ENCODE data around the gene ZDHHC8. TPM values are rescaled to one million over a fixed set of nuclear protein-coding genes. Genes with fewer than 3 reads are reported as not detected.

Gene ZDHHC8
- polyA plus RNA-seq, 1 experiment, result 13.5 TPM

- DNase-seq (ENCODE audit: low read depth, low spot score), result no peak
- Histone ChIP-seq H3K27me3 (ENCODE audit: control insufficient read depth, insufficient read depth, low read length) (peaks cover 10% of the 10 kb centered on the region), H3K4me3 (ENCODE audit: low read depth, low read length) (no peak overlapping the region), H3K27ac (ENCODE audit: low read depth, low read length) (no peak overlapping the region), H3K9me3 (ENCODE audit: control insufficient read depth, insufficient read depth, low read length) (peaks cover 3% of the 10 kb centered on the region; the same call in 1 of the 2 replicates)
- CTCF ChIA-PET, result interaction anchor here (0.6 to 1.1 kb wide), 2 partner anchors 110 to 124 kb away, joined by 6 to 10 read pairs; no protein-coding TSS in a partner anchor
- POLR2A ChIA-PET, result interaction anchor here (0.6 kb wide), 1 partner anchor 134 kb away, joined by 3 read pairs; no protein-coding TSS in a partner anchor
- TF ChIP-seq, protein P1, sequence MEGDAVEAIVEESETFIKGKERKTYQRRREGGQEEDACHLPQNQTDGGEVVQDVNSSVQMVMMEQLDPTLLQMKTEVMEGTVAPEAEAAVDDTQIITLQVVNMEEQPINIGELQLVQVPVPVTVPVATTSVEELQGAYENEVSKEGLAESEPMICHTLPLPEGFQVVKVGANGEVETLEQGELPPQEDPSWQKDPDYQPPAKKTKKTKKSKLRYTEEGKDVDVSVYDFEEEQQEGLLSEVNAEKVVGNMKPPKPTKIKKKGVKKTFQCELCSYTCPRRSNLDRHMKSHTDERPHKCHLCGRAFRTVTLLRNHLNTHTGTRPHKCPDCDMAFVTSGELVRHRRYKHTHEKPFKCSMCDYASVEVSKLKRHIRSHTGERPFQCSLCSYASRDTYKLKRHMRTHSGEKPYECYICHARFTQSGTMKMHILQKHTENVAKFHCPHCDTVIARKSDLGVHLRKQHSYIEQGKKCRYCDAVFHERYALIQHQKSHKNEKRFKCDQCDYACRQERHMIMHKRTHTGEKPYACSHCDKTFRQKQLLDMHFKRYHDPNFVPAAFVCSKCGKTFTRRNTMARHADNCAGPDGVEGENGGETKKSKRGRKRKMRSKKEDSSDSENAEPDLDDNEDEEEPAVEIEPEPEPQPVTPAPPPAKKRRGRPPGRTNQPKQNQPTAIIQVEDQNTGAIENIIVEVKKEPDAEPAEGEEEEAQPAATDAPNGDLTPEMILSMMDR (IDR thresholded peaks at IDR 0.05; ENCODE audit: low read depth, low read length), result no peak
Measured at GRCh38 chr22:20160041-20160440, 28.4 kb downstream of the ZDHHC8 start.

GRCh38 chr22:20164863-20165262, 33.3 kb downstream of the ZDHHC8 start:
- ChIA-PET CTCF (interaction anchor here (0.6 kb wide), 1 partner anchor 361 kb away, joined by 3 read pairs; no protein-coding TSS in a partner anchor), POLR2A (no interaction called here)
- Histone ChIP-seq H3K27me3 (ENCODE audit: control insufficient read depth, insufficient read depth, low read length) (peaks cover 19% of the 10 kb centered on the region), H3K4me3 (ENCODE audit: low read depth, low read length) (no peak overlapping the region), H3K9me3 (ENCODE audit: control insufficient read depth, insufficient read depth, low read length) (peaks cover 3% of the 10 kb centered on the region; the same call in 1 of the 2 replicates), H3K27ac (ENCODE audit: low read depth, low read length) (no peak overlapping the region)
- TF ChIP-seq, protein P1 (IDR thresholded peaks at IDR 0.05; ENCODE audit: low read depth, low read length), result no peak
- DNase-seq (ENCODE audit: low read depth, low spot score), result no peak

- ChIA-PET POLR2A (no interaction called here), CTCF (interaction anchor here (0.6 kb wide), 1 partner anchor 361 kb away, joined by 3 read pairs; no protein-coding TSS in a partner anchor)
- DNase-seq (ENCODE audit: low read depth, low spot score), result no peak
- H3K27ac ChIP-seq (ENCODE audit: low read depth, low read length), result no peak overlapping the region
- peaks cover 3% of the 10 kb centered on the region; the same call in 1 of the 2 replicates for H3K9me3 ChIP-seq (ENCODE audit: control insufficient read depth, insufficient read depth, low read length)
- TF ChIP-seq, protein P1 (IDR thresholded peaks at IDR 0.05; ENCODE audit: low read depth, low read length), result no peak
- peaks cover 16% of the 10 kb centered on the region for H3K27me3 ChIP-seq (ENCODE audit: control insufficient read depth, insufficient read depth, low read length)
- H3K4me3 ChIP-seq (ENCODE audit: low read depth, low read length), result no peak overlapping the region
Measured at GRCh38 chr22:20165421-20165820, 33.8 kb downstream of the ZDHHC8 start.

DNA sequence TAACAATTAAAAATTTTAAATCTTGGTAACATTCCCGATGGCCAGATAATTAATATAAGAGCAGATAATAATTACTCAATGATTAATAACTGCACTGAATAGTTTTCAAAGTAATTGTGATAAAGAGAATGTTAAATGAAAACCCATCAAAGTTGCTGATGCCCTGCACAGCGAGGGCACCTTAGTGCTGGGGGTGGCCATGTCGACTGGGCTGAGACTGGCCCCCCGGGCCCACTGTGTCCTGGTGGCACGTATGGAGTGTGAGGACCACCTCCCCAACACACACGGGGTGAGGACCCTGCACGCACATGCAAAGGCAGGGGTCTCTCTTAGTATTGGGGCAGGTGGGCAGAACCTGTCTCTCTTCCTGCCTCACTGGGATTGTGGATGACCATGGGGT, 34.3 kb downstream of the ZDHHC8 start:
- TF ChIP-seq, protein P1 (IDR thresholded peaks at IDR 0.05; ENCODE audit: low read depth, low read length), result no peak
- DNase-seq (ENCODE audit: low read depth, low spot score), result no peak
- Histone ChIP-seq H3K27me3 (ENCODE audit: control insufficient read depth, insufficient read depth, low read length) (peaks cover 17% of the 10 kb centered on the region), H3K9me3 (ENCODE audit: control insufficient read depth, insufficient read depth, low read length) (peaks cover 3% of the 10 kb centered on the region; the same call in 1 of the 2 replicates), H3K4me3 (ENCODE audit: low read depth, low read length) (no peak overlapping the region), H3K27ac (ENCODE audit: low read depth, low read length) (no peak overlapping the region)
- POLR2A ChIA-PET, result no interaction called here
- CTCF ChIA-PET, result no interaction called here

DNA sequence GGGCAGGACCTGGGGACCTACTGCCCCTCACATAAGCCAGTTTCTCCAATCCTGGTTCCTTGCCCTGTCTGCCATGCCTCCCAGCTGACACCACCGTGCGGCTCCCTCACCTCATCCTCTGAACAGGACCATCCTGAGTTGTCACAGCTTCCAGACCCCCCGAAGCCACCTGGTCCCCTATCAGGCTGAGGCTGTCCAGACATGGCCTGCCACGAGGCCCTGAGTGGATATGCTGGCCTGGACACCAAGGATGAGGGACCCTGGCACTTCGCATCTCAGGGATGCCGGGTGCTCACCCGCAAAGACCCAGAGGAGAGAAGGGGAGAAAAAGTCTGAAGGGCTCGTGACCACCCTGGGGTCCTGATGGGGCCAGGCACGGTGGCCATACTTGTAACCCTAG, 35.1 kb downstream of the ZDHHC8 start:
- H3K4me3 ChIP-seq (ENCODE audit: low read depth, low read length), result no peak overlapping the region
- TF ChIP-seq, protein P1 (IDR thresholded peaks at IDR 0.05; ENCODE audit: low read depth, low read length), result no peak
- CTCF ChIA-PET, result no interaction called here
- peaks cover 15% of the 10 kb centered on the region for H3K27me3 ChIP-seq (ENCODE audit: control insufficient read depth, insufficient read depth, low read length)
- POLR2A ChIA-PET, result no interaction called here
- H3K9me3 ChIP-seq (ENCODE audit: control insufficient read depth, insufficient read depth, low read length), result peaks cover 3% of the 10 kb centered on the region; the same call in 1 of the 2 replicates
- DNase-seq (ENCODE audit: low read depth, low spot score), result no peak
- no peak overlapping the region for H3K27ac ChIP-seq (ENCODE audit: low read depth, low read length)

Measured in AG04450 (cell line).